ENCODE data around the gene PRKAR1B.

DNA sequence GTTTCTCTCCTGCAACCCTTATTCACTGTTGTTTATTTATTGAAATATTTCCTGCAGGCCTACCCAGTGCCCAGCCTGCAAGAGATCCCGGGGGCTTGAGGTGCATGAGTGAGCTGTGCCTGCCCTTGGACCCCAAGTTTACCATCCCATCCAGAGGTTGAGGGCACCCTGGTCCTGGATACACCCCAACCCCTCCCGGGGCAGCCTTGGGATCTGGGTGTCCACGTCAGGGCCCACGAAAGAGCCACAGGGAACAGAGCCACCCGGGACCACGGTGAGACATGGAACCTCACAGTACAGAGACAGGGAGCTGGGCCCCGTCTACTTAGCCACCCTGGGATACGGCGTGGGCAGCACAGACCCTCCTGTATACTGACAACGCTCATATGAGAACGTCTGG, 178.7 kb downstream of the PRKAR1B start:
- TF ChIP-seq EP300 (IDR thresholded peaks at IDR 0.05; ENCODE audit: borderline replicate concordance in 1 of 2, low read depth in 1 of 2, low read length in 1 of 2), result no peak
- TF ChIP-seq RCOR1 (IDR thresholded peaks at IDR 0.05; ENCODE audit: low read length), result no peak
- TF ChIP-seq, protein P1, sequence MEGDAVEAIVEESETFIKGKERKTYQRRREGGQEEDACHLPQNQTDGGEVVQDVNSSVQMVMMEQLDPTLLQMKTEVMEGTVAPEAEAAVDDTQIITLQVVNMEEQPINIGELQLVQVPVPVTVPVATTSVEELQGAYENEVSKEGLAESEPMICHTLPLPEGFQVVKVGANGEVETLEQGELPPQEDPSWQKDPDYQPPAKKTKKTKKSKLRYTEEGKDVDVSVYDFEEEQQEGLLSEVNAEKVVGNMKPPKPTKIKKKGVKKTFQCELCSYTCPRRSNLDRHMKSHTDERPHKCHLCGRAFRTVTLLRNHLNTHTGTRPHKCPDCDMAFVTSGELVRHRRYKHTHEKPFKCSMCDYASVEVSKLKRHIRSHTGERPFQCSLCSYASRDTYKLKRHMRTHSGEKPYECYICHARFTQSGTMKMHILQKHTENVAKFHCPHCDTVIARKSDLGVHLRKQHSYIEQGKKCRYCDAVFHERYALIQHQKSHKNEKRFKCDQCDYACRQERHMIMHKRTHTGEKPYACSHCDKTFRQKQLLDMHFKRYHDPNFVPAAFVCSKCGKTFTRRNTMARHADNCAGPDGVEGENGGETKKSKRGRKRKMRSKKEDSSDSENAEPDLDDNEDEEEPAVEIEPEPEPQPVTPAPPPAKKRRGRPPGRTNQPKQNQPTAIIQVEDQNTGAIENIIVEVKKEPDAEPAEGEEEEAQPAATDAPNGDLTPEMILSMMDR (IDR thresholded peaks at IDR 0.05), result no peak
- TF ChIP-seq POLR2AphosphoS5 (IDR thresholded peaks at IDR 0.05; ENCODE audit: low read depth, low read length), result no peak
- TF ChIP-seq, protein P2, sequence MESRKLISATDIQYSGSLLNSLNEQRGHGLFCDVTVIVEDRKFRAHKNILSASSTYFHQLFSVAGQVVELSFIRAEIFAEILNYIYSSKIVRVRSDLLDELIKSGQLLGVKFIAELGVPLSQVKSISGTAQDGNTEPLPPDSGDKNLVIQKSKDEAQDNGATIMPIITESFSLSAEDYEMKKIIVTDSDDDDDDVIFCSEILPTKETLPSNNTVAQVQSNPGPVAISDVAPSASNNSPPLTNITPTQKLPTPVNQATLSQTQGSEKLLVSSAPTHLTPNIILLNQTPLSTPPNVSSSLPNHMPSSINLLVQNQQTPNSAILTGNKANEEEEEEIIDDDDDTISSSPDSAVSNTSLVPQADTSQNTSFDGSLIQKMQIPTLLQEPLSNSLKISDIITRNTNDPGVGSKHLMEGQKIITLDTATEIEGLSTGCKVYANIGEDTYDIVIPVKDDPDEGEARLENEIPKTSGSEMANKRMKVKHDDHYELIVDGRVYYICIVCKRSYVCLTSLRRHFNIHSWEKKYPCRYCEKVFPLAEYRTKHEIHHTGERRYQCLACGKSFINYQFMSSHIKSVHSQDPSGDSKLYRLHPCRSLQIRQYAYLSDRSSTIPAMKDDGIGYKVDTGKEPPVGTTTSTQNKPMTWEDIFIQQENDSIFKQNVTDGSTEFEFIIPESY (IDR thresholded peaks at IDR 0.05; ENCODE audit: borderline replicate concordance, low read depth), result no peak
- no peak for TF ChIP-seq JUND (IDR thresholded peaks at IDR 0.05)
- TF ChIP-seq EZH2phosphoT487 (IDR thresholded peaks at IDR 0.05; ENCODE audit: borderline replicate concordance, low read depth), result no peak
- TF ChIP-seq, protein P3, sequence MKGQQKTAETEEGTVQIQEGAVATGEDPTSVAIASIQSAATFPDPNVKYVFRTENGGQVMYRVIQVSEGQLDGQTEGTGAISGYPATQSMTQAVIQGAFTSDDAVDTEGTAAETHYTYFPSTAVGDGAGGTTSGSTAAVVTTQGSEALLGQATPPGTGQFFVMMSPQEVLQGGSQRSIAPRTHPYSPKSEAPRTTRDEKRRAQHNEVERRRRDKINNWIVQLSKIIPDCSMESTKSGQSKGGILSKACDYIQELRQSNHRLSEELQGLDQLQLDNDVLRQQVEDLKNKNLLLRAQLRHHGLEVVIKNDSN (IDR thresholded peaks at IDR 0.05; ENCODE audit: borderline replicate concordance, low read depth), result no peak
- TF ChIP-seq TCF12 (IDR thresholded peaks at IDR 0.05), result no peak
- TF ChIP-seq RXRA (IDR thresholded peaks at IDR 0.05; ENCODE audit: borderline replicate concordance, low read depth), result no peak
- TF ChIP-seq SMC3 (IDR thresholded peaks at IDR 0.05; ENCODE audit: low read depth, low read length), result no peak
